HG03039 (cell line): Measurements from ENCODE around the gene PKHD1.
"Not testable (repeated sequence)": the region's sequence is repeated elsewhere in the genome, so short reads cannot be mapped to it uniquely, and the experiment has no call there.

Experiments
- ATAC-seq: cut with Tn5 transposase; IDR thresholded peaks from one replicate; pipeline ENCODE4 v1.9.1; 2021; ENCODE audit warnings: mild to moderate bottlenecking, moderate library complexity; ENCODE audit not compliant: unreplicated experiment

Gene PKHD1

DNA sequence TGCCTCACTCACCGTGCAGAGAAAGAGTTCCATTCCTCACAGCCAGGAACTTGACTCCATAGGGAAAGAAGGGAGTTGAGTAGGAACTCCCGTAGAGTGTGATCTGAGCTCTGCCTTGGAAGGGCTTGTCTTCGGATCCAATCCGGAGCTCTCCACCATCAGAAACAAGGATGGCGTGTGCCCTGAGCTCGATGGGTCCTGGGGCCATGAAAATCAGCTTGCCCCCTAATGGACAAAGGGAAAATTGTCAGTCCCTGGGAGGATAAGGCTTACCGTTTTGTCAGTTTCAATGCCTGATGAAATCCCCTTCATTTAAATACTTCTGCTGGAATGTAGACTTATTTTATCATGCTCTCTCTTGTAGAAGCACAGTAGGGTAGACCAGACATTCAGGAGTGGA lies 153.3 kb downstream of the PKHD1 start:
- no peak for ATAC-seq

DNA sequence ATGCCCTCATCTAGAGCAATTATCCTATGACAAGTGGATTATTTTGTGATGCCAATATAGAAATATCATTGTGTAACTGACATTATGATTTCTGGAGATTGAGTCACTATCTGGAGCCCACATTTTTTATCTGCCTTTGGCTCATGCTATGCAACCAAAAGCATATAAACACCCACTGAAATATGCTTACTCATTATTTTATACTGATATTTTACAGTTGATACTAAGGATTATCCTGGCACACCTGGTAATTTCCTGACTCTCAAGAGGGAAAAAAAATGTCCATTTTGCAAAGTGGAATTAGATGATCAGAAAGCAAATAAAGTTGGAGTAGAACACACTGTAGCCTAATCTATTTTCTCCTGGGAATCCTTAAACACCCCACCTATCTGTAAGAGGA lies 154.5 kb downstream of the PKHD1 start:
- no peak for ATAC-seq

DNA sequence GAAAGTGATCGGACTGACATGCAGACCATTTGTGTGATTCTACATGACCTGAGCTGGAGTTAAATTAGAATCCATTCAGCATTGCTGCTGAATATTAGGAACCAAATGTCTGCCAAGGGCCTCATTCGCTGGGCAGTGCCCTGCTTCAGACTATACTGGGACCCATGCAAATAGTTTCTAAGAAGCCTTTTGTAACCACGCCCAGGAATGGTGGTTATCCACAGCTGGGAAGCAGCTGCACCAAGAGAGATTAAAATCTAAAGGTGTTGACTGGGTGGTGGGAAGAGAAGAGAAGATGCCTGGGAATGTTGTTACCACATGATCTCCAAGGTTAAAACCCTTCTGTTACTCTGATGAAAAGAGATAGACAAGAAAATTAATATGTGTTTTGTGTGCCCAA lies 156.8 kb downstream of the PKHD1 start:
- ATAC-seq: no peak

DNA sequence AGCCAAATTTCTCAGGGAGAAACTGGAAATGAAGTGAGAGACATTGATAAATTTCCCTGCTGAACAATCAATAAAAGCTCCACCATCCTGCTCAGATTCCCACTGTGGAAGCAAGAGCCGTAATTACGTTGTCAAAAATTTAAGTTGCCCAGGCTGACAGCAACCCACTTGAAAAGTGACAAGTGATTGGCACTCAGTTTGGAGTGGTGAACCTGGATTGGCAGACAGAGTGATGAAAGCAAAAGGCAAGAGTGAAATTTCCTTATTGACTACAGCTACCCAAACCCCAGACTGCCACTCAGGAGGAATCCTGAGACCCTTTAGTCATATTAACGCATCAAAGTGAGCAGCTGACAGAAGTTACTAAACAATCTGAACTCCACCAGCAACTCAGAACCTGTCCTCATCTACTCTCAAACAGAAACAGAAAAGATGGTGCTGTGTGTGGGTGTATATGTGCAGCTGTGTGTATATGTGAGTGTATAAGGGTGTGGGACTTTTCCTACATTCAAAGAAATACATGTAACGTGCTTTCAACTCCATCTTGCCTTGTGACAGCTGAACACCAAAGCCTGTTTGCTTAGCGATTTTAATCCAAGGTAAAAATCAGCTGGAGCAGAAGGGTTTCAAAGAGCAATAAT lies 157.4 kb downstream of the PKHD1 start:
- no peak for ATAC-seq

DNA sequence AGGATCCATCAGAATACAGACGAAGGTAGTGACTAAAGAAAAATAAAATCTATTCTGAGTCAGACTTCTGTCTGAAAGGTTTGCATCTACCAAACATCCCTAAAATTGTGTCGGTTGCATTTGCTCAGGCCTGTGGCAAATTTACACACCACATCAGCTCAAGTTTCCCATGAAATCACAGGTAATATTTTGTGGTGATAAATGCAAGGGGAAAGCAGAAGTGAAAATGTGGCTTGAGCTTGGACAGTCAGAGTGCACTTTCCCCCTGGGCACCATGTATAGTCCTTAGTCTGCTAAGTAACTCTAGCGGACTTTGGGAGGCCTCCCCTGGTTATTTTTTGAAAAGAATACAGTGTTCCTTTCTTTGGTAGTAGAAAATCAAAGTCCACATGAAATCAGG lies 159.1 kb downstream of the PKHD1 start:
- peak; percentile 55 for ATAC-seq

DNA sequence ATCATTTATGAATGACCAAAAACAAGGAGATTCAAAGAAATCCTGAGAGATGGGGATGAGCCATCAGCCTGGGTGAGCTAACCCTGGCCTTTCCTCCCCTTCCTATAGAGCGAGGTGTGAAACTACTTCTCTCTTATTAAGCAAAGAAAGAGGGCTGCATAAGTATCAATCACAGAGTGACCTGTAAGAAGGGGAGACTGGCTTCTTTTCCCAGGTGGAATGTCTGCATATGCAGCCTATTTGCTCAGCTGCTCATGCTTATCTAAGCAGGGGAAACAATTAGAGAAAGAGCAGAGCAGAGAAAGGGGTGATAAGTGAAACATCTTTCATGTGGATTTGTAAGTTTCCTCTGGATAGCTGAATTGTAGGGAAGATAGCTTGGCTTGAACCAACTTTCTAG lies 160.0 kb downstream of the PKHD1 start:
- ATAC-seq: no peak

DNA sequence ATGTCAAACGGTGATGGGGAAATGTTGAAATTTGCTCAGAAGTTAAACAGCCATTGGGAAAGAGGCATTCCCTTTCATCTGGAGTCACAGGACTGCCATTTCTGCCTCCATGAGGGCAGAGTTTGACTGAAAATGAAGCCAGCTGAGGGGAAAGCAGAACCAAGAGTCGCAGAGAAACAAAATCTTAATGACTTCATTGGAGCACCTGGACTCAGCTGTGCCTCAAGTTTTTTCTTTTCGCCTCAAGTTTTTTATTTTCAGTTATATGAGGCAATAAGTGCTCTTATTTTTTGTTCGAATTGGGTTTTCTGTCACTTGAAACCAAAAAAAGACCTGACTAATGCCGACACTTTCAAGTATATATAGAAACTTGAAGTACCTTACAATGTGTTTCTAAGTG lies 161.3 kb downstream of the PKHD1 start:
- ATAC-seq: no peak

DNA sequence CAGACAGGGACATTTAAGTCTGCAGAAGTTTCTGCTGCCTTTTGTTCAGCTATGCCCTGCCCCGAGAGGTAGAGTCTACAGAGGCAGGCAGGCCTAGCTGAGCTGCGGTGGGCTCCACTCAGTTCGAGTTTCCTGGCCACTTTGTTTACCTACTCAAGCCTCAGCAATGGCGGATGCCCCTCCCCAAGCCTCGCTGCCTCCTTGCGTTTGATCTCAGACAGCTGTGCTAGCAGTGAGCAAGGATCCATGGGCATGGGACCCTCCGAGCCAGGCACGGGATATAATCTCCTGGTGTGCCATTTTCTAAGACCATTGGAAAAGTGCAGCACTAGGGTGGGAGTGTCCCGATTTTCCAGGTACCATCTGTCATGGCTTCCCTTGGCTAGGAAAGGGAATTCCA lies 164.9 kb downstream of the PKHD1 start:
- not testable (repeated sequence) for ATAC-seq

DNA sequence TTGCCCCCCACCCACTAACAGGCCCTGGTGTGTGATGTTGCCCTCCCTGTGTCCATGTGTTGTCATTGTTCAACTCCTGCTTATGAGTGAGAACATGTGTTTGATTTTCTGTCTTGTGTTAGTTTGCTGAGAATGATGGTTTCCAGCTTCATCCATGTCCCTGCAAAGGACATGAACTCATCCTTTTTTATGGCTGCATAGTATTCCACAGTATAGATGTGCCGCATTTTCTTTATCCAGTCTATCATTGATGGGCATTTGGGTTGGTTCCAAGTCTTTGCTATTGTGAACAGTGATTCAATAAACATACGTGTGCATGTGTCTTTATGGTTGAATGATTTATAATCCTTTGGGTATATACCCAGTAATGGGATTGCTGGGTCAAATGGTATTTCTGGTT lies 169.1 kb downstream of the PKHD1 start:
- ATAC-seq: not testable (repeated sequence)

DNA sequence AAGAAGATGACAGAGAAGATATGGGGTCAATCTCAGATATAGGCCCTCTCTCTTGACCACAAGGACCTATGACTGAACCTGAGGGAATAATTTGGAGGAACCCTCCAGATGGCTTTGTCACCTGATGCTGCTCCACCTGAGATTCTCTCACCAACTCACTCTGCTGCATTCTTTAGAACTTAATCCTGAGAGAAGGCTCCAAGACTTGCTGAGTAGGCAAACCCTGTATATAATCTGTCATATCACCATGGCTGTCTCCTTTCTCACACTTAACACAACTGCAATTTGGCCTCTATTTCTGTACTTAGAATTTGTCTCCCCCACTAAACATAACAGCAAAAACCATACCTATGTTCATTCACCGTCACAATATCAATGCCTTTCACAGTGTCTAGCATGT lies 172.3 kb downstream of the PKHD1 start:
- no peak for ATAC-seq

DNA sequence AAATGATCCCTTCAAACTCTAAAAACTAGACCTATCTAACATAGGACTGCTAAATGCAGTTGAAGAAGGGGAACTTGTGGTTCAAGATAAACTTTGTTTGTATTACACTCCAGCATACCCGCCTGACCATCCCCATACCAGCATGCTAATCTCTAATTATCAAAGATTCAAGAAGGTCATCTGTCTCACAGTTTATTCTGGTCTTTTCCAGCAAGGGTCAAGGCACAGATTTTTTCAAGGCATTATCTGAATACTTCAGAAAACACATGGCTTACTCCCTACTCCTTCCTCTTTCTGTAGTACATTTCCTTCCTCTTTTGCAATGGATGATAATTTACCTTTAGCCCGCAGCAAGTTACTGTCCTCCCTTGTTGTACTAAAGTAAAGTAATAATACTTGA lies 174.1 kb downstream of the PKHD1 start:
- no peak for ATAC-seq

DNA sequence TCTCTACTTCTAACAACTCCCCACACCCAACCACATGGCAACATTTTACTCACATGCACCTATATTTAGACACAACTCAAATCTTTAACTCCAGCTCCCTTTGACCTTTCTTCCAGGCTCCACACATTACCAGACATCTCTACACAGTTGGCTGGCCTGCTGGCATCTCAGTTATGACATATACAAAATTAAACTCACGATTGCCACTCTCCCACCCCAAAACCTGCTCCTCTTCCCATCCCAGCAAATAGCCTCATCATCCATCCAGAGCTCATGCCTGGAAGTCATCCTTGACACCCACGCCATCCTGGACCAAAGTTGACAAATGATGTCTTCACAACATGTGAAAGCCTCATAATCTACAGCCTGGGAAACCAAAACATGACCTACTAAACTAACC lies 176.6 kb downstream of the PKHD1 start:
- ATAC-seq: no peak

DNA sequence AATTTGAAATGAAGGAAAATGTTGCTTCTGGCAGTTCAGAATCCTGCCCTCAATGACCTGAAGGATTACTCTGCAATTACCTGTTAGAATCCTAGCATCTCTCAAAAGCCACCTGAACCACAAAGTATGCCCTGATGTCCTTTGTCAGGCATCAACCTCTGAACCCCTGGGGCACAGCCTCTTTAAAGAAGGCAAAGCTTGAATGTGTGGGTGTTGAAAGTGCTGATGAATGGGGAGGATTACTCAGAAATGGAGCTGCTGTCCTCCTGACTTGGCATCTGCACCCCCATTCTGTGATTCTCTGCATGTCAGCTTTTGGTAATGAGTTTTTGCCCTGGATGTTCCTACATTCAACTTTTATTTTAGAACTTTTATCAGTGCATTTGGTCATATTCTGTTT lies 179.2 kb downstream of the PKHD1 start:
- ATAC-seq: no peak

DNA sequence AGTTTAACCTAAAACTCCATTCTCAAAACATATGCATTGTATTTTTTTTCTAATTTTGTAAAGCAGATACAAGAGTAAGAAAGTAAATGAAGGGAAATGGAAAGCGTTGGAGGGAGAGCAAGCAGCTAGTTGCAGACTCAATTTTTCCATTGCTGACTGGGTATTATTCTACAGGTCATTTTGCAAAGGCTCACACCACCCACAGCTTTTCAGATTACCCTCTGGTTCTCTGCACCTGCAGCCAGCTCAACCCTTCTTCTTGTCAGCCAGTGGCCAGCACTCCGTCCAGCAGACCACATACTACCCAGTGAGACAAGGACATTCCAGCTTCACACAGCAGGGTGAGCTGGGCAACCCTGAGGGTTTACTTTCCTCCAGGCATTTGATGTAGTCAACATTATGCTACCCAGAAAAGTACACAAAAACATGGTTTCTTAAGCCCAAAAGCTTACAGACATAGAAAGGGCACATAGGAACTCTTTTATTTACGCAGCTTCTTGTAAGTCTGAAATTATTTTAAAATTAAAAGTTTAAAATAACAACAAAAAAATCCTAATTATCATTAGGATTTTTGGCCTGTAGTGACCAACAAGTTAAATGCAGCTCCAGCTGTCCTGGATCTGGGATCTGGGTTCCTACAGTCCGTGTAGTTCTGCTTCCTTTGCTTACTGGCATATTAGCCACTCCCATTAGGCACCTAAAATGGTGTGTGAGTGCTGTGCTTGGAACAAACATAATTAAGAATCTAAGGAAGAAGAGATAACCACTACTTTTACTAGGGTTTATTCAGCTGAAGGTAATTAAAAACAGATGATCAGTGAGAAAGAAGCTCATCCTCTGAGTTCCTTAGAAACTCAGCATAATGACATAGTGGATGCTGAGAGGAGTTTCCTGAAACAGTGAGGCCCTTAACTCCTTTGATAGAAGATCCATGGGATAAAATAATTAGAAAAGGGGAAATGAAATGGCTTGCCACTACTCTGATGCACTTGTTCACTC lies 185.3 kb downstream of the PKHD1 start:
- ATAC-seq: no peak

DNA sequence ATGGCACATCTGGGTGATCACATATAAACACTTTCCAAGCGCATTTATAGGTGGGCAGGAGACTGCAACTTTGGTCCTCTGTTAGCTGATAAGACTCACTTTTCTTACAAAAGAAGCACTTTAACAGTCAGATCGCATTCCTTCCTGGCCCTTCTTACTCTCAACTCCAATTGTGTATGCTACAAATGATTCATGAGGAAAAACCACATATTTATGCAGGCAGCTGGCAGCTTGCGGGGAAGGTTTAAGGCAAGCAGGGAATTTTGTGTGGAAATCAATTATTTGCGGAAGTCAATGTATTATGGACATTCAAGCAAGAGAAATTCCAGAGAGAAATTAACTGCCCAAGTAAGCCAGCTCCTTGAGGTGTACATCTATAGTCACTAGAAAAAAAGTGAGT lies 194.0 kb downstream of the PKHD1 start:
- ATAC-seq: no peak

DNA sequence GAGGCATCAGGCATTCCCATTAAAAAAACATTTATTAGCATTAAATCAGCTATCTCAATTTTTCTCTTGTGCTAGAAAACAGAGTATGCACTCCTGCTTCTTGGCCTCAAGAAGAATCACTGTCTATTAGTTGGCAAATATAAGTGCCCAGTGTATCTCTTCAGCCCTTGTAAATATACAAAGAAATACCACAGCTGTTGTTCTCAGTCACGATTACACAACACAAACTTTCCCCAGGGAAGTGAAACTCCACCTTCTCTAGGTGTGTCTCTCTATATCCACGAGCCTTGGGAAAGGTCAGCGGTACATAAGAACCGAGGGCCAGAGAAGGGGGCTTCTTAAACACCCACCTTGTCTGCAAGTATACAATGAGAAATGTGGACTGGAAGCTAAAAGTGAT lies 194.7 kb downstream of the PKHD1 start:
- ATAC-seq: no peak

DNA sequence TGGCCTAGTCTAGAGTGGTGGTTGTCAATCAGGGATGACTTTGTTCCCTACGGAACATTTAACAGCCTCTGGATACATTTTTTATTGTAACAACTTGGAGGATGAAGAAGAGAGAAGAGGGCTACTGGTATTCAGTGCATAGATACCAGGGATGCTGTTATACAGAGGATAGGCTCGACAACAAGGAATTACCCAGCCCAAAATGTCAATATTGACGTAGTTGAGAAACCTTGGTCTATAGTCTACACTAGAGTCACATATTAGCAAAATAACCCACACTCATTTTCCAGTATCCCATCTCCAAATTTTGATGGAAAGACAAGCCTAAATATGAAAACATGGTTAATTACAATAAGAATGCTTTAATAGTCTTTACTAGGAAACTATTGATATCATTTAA lies 195.1 kb downstream of the PKHD1 start:
- ATAC-seq: no peak

DNA sequence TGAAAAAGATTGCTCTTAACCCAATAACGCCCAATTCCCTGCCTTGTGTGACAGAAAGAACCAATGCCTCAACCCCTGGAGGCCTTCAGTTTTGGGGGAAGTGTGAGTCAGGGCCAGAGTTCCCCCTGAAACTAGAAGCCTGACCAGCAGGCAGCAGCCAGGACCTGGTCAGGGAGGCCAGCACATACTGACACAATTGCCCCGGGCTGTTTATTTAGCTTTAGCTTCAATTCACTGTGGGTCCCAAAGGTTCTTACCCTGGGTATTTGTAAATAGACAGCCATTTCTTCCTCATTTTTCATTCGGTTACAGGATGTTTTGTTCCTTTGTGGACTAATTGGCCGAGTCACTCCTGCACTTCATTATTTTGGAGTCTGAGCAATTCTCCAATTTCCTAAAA lies 195.6 kb downstream of the PKHD1 start:
- no peak for ATAC-seq

DNA sequence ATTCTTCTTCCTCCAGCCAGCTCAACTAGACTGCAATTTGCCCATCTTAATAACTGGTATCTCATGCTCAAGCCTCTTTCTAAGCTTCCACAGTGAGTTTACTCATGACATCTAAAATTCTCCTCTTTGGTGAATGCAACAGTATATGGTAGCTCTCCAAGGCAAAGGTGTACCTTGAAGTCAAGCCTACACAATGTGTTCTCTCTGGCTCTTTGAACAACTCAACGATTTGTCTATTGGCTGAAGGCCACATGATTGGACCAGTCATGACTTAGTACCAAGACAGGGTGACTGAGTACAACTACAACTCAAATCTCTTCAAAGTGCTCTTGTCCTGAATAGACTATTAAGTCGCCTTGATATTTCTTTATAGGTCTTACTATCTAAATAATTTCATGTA lies 199.6 kb downstream of the PKHD1 start:
- no peak for ATAC-seq

DNA sequence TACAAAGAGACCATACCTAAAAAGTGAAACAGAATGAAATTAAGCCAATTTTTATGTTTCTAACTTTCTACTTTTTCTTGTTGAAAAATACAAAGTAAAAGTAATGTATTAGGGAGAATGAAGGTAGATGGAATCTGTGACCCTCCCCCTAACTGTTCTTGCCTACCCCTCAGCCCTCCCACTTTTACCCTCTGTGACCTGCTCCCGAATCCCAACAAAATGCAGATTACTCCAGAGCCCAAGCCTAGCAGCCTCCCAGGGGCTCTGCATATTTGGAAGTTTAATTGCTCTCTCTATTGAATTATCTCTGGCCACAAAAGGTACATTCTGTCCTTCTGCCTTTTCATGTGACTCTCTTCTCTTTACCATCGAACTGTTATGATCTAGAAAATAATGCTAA lies 201.5 kb downstream of the PKHD1 start:
- ATAC-seq: no peak

DNA sequence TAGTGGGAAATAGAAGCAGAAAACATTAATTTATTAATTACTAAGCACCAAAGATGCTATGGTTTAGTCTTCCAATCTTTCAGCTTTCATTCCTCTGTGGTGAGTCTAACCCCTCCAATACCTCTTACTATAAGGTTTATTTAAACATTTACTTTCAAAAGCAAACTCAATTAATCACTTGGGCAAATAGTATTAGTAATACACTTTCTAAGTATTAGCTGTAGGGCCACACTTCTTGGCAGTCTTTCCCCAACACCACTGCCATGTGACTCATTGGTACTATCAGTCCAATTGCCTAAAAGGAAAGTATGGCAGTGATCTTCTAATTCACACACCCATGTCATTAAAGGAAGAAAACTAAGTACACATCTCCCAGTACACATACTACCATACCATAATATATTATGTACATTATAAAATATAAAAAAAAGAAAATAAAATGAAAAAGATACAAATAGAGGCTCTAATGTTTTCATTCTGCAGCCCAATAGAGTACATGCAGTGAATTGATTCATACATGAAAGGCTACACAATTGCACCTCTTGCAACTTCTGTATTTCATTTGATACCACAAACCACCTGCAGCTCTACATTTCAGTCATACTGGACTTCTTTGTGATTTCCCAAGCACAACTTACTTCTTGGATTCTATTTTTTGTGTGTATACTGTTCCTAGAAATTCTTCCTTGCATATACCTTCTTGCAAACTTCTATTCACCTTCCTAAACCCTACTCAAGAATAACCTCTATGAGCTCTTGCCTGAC lies 218.6 kb downstream of the PKHD1 start:
- peak; percentile 61 for ATAC-seq

DNA sequence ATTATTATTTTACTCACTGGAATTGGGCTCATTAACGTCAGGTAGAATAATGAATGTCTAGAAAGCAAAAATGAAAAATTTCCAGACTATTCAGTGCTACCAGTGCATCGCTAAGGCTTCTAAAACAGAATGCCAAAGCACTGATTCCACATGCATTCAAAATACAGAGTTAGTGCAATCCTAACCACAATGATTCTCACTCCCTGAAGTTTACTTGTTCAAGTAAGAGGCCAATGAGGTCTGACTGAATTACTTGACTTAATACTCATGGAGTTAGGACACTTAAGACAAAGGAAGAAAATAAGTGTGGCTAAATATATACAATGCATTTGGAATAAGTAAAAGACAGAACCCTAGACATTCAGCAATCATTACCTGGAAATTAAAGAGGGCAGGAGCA lies 220.5 kb downstream of the PKHD1 start:
- no peak for ATAC-seq
